ENCODE results near the gene GALK1. TPM values are rescaled to one million over a fixed set of nuclear protein-coding genes. Genes with fewer than 3 reads are reported as not detected.

The GALK1 gene
- total and polyA plus RNA-seq, 3 donors from 2014 or later, result 31.9 to 50.7 (median 32.1) TPM

- Histone ChIP-seq H3K4me3 (peak within 1 kb of the TSS; percentile 74), H3K4me1 (peaks cover 26% of the 10 kb centered on the region), H3K27ac (peak within 1 kb of the TSS; percentile 100), H3K9me3 (no peaks in the 10 kb centered on the region), H3K36me3 (ENCODE audit: low read depth, missing control alignments) (no peaks in the 10 kb centered on the region), H3K27me3 (no peaks in the 10 kb centered on the region)
- intact Hi-C loops (cut with DNase I; ENCODE audit: low total_unique reads), result no loop called here
- peak; percentile 98 for DNase-seq
- peak in 1 of 3 experiments; percentile 12 for TF ChIP-seq CTCF (IDR thresholded peaks at IDR 0.05)
- peak; percentile 68 for TF ChIP-seq POLR2A (IDR thresholded peaks at IDR 0.05)
- WGBS, 2 donors, result 0 to 1% methylated on average over 8 to 45 of the region's 45 CpGs
Observed at GRCh38 chr17:75784473-75785015, 19.6 kb upstream of the GALK1 start, which contains the start of gene UNK. TSS of gene UNK (plus strand) at chr17:75784806. CDS start at chr17:75784881, 75 bp downstream.

GRCh38 chr17:75783803-75784472, 18.9 kb upstream of the GALK1 start:
- H3K27ac ChIP-seq, result peak overlapping the region; percentile 100
- H3K4me1 ChIP-seq, result peaks cover 26% of the 10 kb centered on the region
- intact Hi-C loops (cut with DNase I; ENCODE audit: low total_unique reads), result no loop called here
- H3K27me3 ChIP-seq, result no peaks in the 10 kb centered on the region
- WGBS, 2 donors, result 48 to 51% methylated on average over 20 of the region's 20 CpGs
- TF ChIP-seq POLR2A (IDR thresholded peaks at IDR 0.05) (no peak), CTCF (IDR thresholded peaks at IDR 0.05) (no peak)
- DNase-seq, result peak; percentile 40
- peak overlapping the region; percentile 74 for H3K4me3 ChIP-seq
- no peaks in the 10 kb centered on the region for H3K9me3 ChIP-seq
- no peaks in the 10 kb centered on the region for H3K36me3 ChIP-seq (ENCODE audit: low read depth, missing control alignments)

GRCh38 chr17:75783069-75783783, 18.2 kb upstream of the GALK1 start:
- Histone ChIP-seq H3K27me3 (no peaks in the 10 kb centered on the region), H3K27ac (peak overlapping the region; percentile 100), H3K4me3 (no peak overlapping the region), H3K4me1 (peaks cover 26% of the 10 kb centered on the region), H3K9me3 (no peaks in the 10 kb centered on the region), H3K36me3 (ENCODE audit: low read depth, missing control alignments) (no peaks in the 10 kb centered on the region)
- DNase-seq, result no peak
- WGBS, 2 donors, result 11 to 21% methylated on average over 6 of the region's 6 CpGs
- intact Hi-C loops (cut with DNase I; ENCODE audit: low total_unique reads), result no loop called here
- TF ChIP-seq POLR2A (IDR thresholded peaks at IDR 0.05) (no peak), CTCF (IDR thresholded peaks at IDR 0.05) (peak; percentile 58 to 79 (median 74))

- peaks cover 29% of the 10 kb centered on the region for H3K4me1 ChIP-seq
- TF ChIP-seq POLR2A (IDR thresholded peaks at IDR 0.05), result no peak
- H3K27me3 ChIP-seq, result no peaks in the 10 kb centered on the region
- peak overlapping the region in 1 of 2 donors; percentile 39 for H3K27ac ChIP-seq
- H3K4me3 ChIP-seq, result no peak overlapping the region
- H3K36me3 ChIP-seq (ENCODE audit: low read depth, missing control alignments), result no peaks in the 10 kb centered on the region
- intact Hi-C loops (cut with DNase I; ENCODE audit: low total_unique reads), result loop anchor here (10.0 kb wide), 1 partner anchor 65 kb away; the partner anchor contains the start of gene UNC13D
- no peaks in the 10 kb centered on the region for H3K9me3 ChIP-seq
- WGBS, 2 donors, result 15 to 19% methylated on average over 5 of the region's 5 CpGs
- DNase-seq, result no peak
Observed at GRCh38 chr17:75779987-75780889, 15.2 kb upstream of the GALK1 start.
